GM19238 (cell line): ENCODE results near the gene ASIC2.

Experiments used
- DNase-seq: peaks from one replicate; pipeline ENCODE4 v3.0.0; 2011; ENCODE audit warnings: low spot score; ENCODE audit not compliant: insufficient read length

ASIC2 gene

DNA sequence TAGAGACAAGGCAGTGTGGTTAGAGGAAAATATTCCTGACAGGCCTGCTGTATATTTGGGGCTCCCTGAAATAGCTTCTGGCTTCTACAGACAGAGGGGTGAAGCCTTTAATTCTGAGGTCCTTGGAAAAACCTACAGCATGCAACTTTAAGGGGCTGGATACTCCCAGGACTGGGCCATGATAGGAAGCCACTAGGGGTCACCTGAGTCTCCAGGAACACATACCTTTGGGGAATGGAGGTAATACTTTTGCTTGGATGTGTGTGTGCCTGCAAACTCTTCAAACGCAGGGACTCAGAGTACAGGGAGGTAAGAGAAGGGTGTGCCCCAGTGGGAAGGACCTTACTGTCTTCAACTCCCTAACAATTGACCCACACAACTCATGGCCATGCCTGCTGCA, 4.1 kb downstream of the ASIC2 start:
- DNase-seq: no peak

GRCh38 chr17:33287096-33287725, 5.9 kb downstream of the ASIC2 start:
- DNase-seq: no peak

DNA sequence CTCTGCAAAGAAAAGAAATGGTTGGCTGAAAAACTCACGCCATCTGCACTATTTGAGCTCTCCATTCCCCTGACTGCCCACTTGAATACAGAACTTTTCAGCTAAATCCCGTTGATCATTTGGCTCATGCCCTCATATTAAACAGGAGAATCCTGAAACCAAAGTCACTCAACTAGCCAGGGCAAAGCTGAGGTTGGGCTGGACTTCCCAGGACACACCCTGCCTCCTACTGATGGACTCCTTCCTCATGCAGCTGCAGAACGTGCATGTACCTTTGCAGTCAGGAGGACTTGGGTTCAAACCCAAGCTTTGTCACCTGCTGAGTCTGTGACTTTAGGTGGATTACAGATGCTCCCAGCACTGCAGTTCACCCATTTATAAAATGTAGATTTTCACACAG, 7.7 kb downstream of the ASIC2 start:
- no peak for DNase-seq

GRCh38 chr17:33284022-33284421, 9.1 kb downstream of the ASIC2 start:
- DNase-seq: no peak

- no peak for DNase-seq
Observed at GRCh38 chr17:33280162-33280943, 12.7 kb downstream of the ASIC2 start.

DNA sequence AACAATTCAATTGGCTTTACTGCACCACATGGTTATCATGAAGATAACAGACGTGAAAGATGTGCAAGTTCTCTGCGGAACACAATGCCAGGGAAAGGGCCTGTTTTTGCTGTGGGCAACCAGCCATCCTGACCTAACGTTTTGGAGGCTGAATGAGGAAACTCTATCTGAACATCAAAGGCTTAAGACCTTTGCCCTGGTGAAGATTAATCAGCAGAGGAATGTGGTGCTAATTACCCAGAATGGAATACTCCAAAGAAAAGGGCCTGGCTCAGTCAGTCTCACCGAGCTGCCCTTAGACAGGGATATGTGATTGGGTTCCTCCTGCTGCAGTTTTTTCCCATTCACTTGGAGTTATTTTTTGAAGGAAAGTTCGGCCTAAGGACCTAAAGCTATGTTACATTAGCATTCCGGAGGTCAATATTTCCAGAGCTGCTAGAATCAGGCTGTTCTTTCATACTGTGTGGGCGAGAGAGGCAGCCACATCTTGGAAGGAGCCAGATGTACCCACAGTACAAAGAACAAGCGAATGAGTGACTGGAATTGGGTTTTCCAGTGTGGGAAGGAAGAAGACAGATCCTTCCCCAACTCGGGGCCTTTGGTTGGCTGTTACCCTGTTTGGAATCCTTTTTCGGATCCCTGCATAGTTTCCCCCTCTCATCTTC, 15.5 kb downstream of the ASIC2 start:
- no peak for DNase-seq

DNA sequence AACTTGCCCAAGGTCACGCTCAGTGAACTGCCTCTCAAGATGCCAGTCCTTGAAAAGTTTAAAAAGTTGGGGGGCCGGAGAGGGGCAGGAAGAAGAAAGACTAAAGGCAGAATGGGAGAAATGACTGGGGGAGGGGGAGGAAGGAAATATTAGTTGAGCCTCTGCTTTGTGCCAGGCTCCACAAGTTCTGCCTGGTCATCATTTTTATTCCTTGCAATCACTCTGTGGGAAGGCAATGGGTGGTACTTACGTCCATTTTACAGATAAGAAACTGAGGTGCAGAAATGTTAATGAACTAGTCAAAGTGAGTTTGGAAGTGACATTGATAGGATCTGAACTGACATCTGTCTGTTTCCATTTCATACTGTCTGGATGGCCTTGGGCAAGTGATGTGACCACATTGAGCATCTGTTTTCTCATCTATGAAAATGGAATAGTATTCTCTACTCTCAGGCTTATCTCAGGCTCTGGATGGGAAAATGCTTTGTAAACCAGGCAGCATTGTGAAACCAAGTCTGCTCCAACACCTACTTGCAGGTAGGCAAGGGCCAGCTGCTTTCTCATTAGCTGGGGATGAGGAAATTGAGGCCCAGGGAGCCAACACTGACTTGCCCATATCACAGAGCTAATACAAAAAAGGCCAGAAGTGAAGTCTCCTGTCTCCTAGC, 19.2 kb downstream of the ASIC2 start:
- DNase-seq: no peak

GRCh38 chr17:33273271-33273670, 19.8 kb downstream of the ASIC2 start:
- no peak for DNase-seq

GRCh38 chr17:33272438-33272837, 20.7 kb downstream of the ASIC2 start:
- DNase-seq: no peak

GRCh38 chr17:33269337-33270060, 23.6 kb downstream of the ASIC2 start:
- DNase-seq: no peak

GRCh38 chr17:33267851-33268548, 25.1 kb downstream of the ASIC2 start:
- no peak for DNase-seq

- DNase-seq: no peak
Observed at GRCh38 chr17:33267271-33267790, 25.8 kb downstream of the ASIC2 start.

GRCh38 chr17:33266611-33267010, 26.5 kb downstream of the ASIC2 start:
- DNase-seq: no peak

DNA sequence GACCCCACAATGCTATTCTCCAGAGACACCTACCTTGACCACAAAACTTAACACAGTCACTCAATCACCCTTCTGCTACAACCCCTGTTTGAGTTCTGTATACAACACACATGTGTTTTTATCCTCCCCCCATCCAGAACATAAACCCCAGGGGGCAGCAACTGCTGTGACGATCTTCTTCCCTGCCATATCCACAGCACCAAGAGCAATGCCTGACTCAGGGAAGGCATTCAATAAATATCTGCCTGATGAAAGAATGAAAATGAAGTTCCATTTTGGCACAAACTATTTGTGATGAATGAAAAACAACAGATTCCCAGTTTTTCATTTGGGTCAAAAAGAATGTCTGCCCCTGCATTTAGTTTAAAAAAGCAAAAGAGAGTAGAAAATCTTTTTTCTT, 27.0 kb downstream of the ASIC2 start:
- no peak for DNase-seq

DNA sequence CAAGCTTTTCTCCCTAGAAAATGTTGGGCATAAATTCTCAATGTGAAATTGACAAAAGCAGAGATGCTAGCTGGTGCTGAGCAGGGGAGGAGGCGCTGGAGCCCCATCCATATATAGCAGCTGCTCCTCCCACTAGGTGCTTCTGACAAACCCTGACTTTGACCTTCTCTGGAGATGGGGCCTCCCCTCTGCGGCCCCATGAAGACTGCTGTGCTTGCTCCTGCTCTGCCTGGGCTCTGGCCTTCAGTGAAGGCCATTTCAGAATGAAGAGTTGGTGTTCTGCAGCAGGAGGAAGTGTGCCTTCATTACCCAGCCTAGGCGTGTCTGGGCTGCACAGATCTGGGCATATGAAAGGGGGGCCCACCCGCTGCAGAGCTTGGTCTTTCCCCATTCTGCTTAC, 29.7 kb downstream of the ASIC2 start:
- DNase-seq: no peak

DNA sequence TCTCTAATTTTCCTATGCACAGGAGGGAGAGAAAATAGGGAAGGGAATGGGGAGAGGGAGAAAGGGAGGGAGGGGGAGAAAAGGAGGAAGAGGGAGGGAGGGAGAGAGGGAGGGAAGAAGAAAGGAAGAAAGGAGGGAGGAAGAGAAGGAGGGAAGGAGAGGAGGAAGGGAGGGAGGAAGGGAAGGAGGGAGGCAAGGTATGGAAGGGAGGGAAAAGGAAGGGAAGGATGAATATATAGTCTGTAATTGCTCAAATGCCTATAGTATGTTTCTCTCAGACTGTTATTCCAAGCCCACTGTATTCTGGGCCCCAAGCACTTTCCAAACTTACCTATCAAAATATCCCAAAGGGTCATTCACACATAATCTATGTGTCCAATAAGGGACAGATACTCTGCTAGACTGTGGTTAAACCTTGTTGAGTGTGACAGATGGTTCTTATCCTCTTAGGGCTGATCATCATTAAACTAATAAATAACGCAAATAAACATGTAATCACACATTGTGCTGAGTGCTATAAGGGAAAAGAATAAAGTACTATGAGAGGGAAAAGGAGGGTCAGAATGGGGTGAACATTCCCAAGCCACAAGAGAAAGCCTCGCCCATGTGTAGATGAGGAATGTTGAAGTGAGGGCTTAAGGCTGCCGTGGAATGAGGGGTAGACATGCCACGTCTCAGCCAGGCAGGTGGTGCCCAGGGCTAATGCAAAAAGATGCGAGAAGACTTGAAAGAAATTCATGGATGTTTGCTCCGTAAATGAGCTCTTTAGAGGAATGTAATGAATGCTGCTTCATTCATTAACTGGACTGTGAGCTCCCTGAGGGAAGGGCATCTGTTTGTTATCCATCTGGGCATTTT, 30.6 kb downstream of the ASIC2 start:
- DNase-seq: no peak

DNA sequence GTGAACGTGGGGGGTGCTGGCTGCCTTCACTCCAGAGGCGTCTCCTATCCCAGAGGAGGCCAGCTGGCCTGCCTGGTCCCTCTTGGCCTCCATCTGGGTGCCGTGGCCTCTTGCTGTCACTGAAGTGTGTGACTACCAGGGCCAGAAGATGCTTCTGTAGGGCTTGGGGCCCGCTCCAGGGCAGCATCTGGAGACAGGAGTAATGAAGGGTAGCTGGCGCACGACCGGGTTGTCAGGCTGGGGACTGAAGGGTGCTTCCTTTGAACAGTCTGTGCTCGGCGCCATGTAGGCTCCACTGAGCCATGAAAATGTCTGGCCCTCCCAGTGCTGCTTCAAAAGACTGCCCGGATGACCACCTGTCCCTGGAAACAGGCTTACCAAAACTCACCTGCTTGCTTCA, 31.3 kb downstream of the ASIC2 start:
- no peak for DNase-seq

- DNase-seq: no peak
Observed at GRCh38 chr17:33260638-33261037, 32.5 kb downstream of the ASIC2 start.

DNA sequence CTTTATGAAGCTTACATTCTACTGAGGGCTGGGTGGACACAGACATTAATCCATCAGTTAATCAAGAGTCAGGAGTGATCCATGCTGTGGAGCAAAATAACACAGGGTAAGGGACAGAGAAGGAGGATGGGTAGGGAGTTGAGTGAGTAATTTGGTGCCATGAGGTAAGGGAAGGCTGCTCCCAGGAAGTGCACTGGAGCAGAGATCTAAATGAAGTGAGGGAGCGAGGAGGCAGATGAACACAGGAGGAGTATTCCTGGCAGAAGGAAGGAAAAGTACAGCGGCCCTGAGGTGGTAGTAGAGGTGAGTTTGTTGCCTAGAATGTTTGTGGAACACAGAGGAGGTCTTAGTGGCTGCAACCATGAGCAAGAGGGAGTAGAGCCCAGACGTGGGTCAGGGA, 34.8 kb downstream of the ASIC2 start:
- no peak for DNase-seq

DNA sequence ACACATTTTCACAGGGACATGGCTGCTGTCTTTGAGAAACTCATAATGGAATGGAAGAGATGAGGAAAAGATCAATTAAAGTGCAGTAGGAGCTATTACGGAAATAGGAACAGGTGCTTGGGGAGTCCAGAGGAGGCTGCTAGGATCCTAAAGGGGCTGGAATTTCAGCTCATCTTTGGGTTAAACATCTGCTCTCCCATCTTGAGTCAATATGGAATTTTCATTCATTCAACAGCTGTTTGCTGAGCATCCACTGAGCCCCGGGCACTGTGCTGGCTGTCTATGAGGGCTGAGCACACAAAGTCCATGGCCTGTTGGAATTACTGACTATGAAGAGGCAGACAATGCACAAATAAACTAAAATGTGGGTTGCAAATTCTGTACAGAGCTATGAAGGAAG, 47.9 kb downstream of the ASIC2 start:
- no peak for DNase-seq
